Measurements from ENCODE around the gene CCDC51.
"Not testable (repeated sequence)": the region's sequence is repeated elsewhere in the genome, so short reads cannot be mapped to it uniquely, and the experiment has no call there.

Gene CCDC51, protein sequence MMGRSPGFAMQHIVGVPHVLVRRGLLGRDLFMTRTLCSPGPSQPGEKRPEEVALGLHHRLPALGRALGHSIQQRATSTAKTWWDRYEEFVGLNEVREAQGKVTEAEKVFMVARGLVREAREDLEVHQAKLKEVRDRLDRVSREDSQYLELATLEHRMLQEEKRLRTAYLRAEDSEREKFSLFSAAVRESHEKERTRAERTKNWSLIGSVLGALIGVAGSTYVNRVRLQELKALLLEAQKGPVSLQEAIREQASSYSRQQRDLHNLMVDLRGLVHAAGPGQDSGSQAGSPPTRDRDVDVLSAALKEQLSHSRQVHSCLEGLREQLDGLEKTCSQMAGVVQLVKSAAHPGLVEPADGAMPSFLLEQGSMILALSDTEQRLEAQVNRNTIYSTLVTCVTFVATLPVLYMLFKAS

DNA sequence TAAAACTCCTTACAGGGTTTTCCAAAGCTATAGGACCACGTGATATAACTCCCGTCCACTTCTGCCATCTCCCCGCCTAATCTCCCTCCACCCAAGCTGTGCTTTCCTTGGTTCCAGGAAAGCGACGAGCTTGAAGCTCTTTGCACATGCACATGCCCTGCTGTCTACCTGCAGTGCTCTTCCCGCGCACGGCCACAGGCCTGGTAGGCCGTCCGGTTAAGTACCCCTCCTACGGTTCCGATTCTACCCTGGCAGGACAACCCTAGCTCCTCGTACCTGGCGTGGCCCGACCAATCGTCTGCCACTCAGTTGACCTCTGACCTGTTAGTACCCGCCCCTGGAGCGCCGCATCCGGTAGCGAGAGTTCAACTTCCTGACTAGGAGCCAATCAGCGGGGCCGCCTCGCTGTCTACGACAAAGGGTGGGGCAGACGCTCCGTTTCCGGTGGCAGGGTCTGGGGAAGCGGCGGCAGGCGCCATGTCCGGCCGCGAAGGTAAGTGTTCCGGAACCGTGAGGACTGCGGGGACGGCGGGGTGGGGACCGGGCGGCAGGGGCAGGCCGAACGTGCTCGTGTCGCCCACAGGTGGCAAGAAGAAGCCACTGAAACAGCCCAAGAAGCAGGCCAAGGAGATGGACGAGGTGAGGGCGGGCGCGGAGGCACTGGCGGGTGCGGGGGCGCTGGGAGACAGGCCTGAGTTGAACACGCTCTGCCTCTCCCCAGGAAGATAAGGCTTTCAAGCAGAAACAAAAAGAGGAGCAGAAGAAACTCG lies at the start of gene CCDC51, which contains the start of gene TMA7:
TSS of gene CCDC51 (minus strand) at position 300 of the 770 bp plus-strand sequence. CDS start 4,991 bp downstream, outside the sequence.
TSS of gene TMA7 (plus strand) at position 438 of the 770 bp plus-strand sequence. CDS start at position 478, 40 bp downstream.
- DNase-seq = peak; percentile 96

DNA sequence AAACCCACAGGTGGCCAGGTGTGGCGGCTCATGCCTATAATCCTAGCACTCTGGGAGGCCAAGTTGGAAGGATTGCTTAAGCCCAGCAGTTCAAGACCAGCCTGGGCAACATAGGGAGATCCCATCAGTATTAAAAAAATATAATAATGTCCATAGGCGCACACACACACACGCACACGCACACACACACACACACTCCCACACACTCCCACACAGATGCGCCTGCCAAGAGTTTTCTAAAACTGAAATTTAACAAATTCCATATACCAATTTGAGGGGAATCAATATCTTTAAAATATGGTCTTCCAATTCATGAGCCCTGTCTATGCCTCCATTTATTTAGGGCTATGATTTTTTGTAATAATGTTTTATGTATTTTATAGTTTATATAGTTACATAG lies 47.0 kb upstream of the CCDC51 start:
- DNase-seq = no peak

DNA sequence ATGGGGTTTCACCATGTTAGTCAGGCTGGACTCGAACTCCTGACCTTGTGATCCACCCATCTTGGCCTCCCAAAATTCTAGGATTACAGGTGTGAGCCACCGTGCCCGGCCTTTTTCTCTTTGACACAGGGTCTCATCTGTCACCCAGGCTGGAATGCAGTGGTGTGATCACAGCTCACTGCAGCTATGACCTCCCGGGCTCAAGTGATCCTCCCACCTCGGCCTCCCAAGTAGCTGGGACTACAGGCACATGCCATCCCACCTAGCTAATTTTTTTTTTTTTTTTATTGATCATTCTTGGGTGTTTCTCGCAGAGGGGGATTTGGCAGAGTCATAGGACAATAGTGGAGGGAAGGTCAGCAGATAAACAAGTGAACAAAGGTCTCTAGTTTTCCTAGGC lies 42.9 kb upstream of the CCDC51 start:
- not testable (repeated sequence) for DNase-seq

DNA sequence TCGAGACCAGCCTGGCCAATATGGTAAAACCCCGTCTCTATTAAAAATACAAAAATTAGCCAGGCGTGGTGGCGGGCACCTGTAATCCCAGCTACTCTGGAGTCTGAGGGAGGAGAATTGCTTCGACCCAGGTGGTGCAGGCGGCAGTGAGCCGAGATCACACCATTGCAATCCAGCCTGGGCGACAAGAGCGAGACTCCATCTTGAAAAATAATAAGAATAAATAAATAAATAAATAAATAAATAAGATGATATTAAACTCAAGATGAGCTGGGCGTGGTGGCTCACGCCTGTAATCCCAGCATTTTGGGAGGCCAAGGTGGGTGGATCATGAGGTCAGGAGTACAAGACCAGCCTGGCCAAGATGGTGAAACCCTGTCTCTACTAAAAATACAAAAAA lies 41.0 kb upstream of the CCDC51 start:
- not testable (repeated sequence) for DNase-seq

DNA sequence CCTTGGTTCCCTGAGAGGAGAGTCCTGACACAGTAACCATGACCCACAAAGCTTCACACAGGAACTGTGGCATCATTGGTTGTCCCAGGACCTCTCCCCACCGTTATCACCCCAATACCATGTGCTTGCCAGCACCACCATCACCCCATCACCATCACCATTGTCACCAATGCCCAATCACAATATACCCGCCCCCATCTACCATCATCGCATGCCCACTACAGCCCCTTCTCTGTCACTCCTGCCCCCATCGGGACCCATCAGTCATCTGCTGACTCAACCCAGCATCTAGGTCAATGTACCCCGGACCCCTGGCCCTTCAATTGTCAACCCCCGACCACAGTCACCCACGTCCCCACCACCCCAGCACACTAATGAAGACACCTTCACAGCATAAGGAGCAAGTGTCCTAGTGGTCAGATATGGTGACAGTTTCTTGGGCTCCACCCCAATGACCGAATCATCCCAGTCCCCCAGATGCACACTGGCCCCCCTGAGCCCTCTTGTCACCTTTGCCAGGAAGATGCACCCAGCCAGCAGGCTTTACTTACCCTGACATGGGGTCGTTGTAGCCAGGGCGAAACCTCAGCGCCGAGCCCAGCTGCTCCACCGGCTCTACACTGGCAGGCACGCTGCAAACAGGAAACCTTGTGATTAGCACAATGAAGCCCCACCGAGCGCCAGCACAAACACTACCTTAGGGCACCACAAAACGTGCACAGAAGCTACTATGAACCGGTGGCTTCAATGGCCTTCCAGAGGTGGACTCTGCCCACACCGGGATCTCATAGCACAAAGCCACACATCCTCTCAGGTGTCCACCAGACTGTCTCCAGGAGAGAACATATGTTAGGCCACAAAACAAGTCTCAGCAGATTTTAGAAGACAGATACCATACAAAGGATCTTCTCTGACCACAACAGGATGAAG lies 39.0 kb upstream of the CCDC51 start:
- DNase-seq = peak; percentile 62

DNA sequence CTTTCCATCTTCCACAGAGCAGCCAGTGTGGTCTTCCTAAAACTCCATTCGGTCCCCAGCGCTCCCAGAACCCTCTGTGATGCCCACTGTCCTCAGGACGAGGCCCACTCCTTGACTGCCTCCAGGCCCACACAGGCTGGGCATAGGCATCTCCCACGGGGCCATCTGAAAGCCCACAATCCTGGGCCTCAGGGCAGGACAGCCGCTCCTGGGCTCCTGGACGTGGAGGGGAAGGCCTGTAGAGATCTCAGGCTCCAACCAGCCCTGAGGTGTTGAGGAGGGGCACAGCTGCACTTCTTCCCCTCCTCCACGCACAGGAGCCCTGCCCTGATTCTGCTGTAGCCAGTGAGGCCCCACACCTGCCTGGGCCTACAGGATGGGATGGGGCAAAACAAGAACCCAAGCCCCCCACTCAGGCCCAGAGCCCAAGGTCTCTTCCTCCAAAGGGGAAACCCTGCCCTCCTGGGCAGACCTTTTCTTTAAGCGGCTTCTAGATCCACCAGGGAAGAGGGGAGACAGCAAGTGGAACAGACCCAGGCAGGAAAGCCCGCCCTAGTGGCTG lies 38.1 kb upstream of the CCDC51 start:
- no peak for DNase-seq

DNA sequence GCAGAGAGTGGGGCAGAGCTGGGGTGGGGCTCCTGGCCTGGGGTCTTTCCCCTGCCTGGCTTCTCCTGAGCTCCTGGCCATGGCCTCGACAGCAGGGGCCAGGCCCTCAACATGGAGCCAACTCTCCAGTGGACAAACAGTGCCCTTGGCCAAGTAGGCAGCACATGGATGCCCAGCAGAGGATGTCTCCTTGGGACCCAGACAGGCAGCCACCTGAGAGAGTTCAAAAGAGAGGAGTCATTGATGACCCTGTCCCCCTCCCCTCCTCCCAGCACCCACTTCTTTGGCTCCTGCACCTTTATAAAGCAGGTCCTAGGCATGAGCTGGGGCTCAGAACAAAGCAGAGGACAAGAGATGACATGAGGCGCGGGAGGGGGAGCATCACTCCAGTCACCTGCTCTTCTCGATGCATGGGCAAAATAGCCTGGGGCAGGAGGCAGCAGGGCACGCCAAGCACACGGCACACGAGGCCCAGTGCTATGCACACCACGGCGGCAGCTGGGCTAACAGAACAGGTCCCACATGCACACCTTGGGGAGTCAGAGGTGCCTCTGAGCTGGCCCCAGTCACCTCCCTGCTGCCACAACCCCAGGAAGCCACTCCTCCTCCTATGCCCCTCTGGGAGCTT lies 36.6 kb upstream of the CCDC51 start:
- DNase-seq = peak; percentile 81

DNA sequence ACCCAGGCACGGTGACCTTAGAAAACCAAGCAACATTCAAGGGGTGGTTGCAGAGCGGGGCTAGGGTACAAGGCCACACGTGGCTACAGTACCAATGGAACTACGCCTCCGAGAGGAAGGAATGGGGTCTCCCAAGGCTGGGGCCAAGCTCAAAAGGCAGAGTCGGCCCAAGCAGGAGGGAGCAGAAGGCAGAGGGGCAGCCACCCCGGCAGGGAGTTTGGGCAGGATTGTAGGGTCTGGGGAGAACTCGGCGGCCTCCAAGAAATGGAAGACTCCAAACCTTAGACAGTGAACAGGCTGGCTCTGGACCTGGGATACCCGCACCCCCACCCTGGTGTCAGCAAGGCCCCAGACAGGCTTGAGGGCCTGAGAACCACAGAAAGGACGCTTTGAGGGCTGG lies 35.3 kb upstream of the CCDC51 start:
- no peak for DNase-seq

DNA sequence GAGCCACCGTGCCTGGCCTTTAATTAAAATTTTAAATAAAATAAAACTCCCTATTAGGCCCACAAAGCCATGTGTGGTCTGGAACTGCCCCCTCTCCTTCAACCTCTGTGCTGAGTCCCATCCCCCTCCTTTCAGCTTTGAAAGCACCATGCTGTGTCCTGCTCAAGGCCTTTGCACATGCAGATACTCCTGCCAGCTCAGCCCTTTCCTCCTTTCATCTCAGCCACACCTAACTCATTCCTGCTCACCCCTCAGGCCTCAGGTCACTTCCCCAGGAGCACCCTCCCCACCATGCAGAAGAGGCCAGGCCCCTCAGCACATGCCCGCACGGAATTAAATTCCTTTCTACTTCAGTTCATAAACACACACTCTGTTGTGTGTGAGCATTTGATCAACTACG lies 34.7 kb upstream of the CCDC51 start:
- peak; percentile 30 for DNase-seq

DNA sequence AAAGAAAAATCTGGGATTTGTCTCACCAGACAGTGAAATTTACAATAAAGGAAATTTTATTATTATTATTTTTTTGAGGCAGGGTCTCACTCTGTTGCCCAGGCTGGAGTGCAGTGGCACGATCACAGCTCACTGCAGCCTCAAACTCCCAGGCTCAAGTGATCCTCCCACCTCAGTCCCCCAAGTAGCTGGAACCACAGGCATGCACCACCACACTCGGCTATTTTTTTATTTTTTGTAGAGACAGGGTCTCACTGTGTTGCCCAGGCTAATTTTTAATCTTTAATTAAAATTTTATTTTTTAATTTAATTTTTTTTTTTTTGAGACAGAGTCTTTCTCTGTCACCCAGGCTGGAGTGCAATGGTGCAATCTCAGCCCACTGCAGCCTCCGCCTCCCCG lies 34.1 kb upstream of the CCDC51 start:
- DNase-seq = not testable (repeated sequence)

DNA sequence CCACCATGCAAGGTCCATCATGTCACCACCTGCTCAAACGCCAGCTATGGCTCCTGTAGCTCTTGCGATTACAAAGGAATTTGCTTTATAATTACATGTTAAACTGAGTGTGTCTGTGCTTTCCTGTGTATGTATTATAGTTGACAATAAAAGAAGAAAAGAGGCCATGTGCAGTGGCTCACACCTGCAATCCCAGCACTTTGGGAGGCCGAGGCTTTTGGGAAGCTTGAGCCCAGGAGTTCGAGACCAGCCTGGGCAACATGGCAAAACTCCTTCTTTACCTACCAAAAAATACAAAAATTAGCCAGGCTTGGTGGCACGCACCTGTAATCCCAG lies 33.7 kb upstream of the CCDC51 start:
- DNase-seq = peak; percentile 88

DNA sequence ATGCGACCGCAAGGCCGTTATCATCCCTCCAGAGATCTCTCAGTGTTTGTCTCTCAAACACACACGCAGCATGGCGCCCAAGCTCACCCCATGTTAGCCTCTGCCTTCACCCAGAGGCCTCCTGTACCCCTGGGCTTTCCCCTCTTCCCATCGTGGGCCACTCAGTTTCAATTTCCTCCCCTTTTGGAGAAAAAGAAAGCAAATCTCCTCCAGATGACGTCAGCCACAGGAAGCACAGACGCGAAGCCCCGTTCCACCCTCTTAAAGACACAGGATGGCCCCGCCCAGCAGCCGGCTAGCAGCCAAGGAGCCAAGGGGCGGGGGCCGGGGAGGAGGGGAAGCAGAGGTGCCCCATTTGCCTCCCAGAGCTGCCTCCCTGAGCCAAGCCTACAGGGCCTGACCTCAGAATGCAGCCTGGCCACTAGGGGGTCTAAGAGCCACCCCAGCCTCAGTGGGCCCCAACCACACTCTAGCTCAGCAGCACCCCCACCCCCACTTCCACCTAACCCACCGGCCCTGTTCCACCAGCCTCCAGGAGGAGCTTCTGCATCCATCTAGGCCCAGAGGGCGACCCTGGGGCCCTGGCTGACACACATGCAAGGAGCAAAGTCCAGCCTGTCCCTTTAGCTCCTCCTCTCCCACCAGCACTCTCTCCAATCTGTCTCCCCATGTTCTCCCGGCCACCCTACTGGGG lies 33.2 kb upstream of the CCDC51 start:
- peak; percentile 93 for DNase-seq

DNA sequence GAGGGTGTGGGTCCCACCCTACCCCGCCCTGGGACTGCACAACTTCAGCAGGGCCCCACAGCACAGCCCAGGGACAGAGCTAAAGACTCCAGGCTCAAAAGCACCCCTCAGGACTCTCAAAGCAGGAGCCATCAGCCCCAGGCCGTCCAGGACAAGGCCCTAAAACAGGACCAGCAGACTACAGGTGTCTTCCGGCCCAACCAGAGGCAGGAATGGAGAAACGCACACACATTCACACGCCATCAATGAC lies 32.7 kb upstream of the CCDC51 start:
- no peak for DNase-seq

DNA sequence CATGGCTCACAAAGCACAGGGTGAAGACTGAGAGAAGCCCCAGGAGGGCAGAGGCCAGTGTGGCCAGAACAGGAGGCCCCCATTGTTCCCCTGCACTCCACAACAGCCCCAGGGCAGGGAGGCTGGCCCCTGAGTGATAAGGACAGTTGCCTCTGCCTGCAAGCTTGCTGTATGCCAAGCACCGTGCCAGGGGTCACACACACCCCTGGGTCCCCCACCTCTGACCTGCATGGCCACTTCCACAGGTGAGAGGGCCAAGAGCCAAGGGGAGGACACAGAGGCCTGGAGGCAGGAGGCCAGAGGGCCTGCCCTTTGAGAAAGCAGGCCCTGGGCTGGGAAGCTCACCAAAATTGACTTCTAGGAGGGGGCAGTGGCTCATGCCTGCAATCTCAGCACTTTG lies 30.4 kb upstream of the CCDC51 start:
- no peak for DNase-seq

DNA sequence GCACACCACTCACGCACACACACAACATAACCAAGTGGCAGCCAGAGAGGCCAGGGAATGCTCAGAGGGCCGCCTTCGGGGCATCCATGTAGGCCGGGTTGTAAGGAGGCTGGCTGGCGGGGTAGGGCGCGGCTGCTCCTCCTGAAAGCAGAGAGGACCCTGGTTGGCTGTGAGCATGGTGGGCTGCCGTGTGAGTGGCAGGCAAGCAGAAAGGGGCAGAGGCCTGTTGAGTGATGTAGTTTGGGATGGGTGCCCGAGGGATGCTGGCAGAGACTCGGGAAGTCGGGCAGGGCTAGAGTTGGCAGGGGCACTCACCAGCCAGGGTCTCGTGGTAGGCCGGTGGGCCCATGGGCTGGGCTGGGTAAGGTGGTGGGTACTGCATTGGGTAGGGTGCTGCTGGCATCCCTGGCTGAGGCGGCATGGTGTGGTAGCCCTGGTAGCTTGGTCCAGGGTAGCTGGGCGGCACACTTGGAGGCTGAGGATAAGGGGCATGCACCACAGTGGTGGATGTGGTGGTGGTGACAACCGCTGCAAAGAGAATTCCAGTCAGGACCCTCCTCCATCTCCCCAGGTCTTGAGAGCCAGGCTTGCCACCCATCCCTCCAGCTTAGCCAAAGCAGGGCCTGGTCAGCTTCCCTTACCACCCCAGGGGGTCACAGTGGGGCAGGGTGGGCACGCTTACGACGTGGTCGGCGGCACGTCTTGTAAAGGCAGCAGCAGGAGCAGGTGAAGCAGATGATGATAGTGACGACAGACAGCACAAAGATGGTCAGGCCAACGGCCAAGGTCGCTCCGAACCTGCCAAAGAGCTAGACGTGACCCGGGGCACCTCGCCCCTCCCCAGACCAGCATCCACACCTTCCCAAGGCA lies 29.4 kb upstream of the CCDC51 start:
- no peak for DNase-seq

DNA sequence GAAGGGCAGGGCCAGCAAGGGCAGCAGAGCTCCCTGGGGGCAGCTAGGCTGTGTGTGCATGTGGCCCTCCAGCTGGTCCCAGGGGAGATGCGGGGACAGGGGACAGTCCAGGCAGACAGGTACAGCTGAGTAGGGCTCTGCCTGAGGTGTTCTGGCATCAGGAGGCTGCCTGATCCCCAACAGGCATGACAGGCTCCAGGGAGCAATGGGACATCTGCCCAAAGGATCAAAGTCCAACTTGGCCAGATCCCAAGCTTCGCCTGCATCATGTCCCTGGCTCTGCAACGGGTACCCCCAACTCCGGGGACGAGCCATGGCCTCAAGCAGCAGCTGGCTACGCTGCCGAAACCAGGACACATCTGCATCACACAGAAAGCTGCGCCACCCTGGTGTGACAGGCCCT lies 28.4 kb upstream of the CCDC51 start:
- no peak for DNase-seq

DNA sequence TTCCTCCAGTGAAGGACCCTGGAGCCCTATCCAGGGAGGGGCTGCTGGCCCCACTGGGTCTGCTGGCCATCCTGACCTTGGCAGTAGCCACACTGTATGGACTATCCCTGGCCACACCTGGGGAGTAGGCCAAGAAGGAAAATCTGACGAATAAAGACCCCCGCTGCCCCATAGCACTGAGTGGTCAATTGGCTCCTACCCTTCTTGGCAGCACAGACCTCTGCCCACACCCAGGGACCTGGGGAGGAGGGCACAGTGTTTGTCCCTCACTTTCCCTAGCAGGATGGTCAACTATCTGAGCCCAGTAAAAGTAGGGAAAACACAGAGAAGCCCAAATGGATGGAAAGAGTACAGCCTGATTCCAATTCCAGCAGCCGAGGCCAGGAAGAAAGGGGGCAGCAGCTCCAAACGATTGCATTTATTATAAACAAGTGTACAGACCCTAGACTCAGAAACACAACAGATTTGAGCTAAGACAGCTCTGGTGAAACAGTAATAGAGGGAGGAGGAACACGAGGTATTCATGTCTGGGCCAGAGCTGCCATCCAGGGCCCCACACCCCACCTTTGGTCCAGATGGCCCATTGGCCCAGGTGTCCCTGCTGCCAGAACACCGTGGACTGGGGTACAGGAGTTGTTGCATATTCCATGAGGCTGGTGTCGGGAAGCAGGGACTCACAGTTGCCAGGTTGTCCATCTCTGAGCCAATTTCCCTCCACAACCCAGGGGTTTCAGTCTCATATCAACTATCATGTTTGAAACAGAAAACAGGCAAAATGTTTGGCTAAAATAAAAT lies 27.8 kb upstream of the CCDC51 start:
- no peak for DNase-seq

DNA sequence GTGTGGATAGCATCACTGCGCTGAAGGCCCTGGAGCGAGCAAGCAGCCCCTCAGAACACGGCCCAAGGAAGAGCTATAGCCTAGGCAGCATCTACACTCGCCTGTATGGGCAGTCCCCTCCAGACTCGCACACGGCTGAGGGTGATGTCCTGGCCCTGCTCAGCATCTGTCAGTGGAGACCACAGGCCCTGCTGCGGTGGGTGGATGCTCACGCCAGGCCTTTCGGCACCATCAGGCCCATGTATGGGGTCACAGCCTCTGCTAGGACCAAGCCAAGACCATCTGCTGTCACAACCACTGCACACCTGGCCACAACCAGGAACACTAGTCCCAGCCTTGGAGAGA lies 27.2 kb upstream of the CCDC51 start:
- DNase-seq = no peak

DNA sequence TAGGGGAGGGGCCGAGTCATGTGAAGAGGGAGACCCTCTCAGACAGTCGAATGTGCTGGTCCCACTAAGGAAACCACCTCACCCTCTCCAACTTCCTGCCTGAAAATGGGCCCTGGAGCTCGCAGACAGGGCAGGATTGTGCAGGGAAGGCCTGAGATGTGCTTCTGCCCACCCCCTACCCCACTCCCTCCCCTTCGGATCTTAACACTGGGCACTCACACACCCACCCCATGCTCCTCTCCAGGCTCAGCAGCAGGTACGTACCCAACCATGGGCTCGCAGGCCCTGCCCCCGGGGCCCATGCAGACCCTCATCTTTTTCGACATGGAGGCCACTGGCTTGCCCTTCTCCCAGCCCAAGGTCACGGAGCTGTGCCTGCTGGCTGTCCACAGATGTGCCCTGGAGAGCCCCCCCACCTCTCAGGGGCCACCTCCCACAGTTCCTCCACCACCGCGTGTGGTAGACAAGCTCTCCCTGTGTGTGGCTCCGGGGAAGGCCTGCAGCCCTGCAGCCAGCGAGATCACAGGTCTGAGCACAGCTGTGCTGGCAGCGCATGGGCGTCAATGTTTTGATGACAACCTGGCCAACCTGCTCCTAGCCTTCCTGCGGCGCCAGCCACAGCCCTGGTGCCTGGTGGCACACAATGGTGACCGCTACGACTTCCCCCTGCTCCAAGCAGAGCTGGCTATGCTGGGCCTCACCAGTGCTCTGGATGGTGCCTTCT lies 26.6 kb upstream of the CCDC51 start:
- no peak for DNase-seq
